Activated CD4-positive, CD25-positive, alpha-beta regulatory T cell (primary cell): ENCODE results near the gene ARHGEF16.

Source experiments
- DNase-seq, 4 experiments: peaks; one replicate each; lab custom pipeline; 2025; lab: John Stamatoyannopoulos, UW

Gene ARHGEF16

DNA sequence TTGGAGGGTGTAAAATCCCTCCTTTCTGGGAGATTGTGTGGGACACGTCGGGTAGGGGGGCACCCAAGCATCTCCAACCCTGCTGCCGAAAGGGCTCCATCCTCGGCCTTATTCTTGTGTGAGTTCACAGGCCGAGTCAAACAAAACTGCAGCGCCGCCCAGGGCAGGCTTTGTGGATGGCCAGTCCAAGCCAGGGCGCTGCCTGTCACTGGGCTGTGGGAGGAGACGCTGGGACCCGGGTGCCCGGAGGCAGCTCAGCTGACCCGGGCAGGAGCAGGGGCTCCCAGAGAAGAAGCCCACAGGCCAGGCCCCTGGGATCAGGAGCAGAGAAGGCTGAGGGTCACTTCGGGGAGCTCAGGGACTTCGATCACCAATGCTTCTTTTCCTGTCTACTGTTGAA is 31.8 kb upstream of the ARHGEF16 start:
- DNase-seq: no peak

DNA sequence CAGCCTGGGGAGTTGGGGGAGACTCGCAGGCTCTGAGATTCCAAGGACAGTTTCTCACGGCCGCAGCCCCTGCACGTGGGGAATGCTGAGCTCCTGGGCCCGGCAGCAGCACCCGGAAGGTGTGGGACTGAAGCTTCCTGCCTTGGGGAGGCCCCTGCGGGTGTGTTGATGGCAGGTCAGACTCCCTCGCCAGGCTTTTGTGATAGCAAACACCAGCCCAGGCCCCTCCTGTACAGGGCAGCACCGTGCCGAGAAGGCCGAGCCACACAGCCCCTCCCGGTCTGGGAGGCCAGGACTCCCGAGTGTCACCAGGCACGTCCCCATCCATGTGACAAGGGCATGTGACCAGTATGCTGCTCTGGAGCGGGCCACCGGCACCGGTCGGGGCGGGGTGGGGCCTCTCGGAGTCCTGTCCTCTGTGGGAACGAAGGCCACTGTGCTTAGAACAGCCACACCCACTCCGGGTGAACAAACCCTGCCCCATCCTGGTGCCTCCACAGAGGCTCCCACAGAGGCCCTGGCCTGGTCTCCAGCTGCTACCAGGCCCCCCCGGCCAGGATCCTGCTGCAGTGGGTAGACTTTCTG is 31.1 kb upstream of the ARHGEF16 start:
- DNase-seq: no peak

DNA sequence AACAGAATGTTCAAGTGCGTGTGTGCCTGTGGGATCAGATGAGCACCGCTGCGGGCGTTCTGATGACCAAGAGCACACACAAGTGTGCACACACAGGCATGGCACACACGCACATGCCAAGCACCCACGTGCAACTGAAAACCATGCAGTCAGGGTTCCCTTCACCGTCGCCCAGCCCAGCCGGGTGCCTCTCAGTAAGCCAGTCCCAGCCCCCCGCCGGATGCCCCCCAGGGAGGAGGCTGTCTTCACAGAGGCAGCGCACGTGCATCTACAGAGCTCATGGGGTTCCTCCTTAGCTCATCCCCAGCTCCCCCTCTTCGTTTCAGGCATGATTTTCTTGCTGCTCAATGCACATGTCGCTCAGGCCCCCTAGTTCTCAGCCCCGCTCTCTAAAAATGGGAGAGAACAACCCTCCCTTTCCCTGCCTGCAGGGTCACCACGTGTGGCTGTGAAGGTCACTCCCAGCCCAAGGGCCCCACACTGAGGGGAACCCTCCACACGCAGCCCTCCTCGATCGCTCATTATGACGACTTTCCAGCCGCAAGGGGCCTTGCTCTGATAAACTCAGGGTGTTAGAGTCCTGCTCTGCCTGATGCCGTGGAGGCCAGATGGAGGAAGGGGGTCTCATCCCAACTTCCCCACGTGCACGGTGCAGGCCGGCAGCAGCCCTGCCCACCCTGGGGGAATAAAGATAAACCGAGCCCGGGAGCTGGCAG is 30.4 kb upstream of the ARHGEF16 start:
- DNase-seq: no peak

DNA sequence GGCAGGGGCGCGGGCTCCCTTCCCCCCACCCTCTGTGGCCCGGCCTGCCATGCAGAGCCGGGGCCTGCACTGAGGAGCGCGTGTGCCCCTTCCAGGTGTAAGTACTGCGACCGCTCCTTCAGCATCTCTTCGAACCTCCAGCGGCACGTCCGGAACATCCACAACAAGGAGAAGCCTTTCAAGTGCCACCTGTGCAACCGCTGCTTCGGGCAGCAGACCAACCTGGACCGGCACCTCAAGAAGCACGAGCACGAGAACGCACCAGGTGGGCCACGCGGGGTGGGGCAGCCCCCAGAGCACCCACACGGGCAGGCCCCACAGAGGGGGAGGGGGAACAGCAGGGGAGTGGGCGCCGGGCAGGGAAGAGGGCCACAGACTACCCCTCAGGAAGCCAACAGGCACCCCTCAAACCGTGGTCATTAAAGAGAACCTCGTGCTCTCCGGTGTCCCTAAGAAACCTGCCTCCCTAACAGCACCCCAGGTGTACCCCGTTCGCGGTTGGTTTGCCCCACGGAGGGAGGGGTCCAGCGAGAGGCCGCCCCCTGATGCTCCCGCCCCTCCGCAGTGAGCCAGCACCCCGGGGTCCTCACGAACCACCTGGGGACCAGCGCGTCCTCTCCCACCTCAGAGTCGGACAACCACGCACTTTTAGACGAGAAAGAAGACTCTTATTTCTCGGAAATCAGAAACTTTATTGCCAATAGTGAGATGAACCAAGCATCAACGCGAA is 28.8 kb upstream of the ARHGEF16 start:
- no peak for DNase-seq

DNA sequence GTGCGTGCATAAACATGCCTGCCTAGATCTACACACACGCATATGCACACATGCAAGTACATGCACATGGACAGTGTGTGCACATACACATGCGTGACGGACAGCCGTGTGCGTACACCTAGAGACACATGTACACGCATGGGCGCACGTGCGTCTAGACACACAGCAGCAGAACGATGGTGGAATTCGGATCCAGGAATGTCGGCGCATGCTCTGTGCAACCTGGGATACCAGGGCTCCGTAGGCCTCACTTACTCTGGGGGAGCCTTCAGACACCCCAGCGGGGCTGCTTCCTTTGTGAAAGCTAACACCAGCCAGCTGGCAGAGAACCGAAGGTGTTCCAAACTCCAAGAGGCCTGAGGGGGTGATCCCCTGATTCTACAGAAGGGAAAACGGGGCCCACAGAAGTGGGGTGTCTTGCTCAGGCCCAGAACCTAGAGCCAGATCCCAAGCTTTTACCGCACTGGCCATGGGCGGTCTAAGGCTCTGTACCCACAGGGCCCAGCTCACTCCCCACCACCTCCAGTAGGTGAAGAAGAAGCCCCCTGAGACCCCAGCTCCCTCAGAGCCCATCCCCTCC is 27.4 kb upstream of the ARHGEF16 start:
- DNase-seq: no peak

DNA sequence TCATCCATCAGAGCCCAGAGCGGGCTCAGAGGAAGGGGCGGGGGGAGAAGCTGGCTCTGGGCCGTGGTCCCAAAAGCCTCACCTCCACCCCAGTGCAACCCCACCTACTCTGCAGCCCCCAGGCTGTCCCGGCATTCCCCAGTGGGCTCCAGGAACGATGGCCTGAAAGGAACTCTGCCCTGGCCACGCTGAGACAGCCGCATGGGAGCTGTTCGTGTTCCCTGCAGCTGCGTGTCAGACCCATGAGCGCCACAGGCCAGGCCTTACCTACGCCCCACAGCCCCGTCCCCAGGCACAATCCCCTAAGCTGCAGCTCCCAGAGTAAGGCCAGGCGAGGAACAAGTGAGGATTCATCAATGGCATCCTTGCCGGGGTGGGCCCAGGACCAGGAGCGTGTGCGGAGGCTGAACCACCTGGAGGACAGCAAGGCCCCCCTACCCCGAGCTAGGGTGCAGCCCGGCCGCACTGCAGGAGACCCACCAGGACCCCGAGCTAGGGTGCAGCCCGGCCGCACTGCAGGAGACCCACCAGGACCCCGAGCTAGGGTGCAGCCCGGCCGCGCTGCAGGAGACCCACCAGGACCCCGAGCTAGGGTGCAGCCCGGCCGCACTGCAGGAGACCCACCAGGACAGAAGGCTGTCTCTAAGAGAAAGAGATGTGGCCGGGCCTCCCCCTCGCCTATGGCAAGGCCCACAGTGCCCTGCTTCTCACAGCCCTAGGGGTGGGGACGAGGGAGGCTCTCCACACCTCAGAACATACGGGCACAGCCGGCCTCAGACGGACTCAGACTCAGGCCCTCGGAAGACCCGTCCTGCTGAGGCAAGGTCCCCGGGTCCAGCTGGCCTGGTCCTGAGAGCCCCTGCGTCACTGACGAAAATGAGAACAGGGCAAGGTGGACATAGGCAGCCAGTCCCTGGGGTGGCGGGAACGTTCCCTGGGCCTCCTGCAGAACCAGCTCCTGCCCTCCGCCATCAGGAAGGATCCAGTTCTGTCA is 26.5 kb upstream of the ARHGEF16 start:
- DNase-seq: no peak

DNA sequence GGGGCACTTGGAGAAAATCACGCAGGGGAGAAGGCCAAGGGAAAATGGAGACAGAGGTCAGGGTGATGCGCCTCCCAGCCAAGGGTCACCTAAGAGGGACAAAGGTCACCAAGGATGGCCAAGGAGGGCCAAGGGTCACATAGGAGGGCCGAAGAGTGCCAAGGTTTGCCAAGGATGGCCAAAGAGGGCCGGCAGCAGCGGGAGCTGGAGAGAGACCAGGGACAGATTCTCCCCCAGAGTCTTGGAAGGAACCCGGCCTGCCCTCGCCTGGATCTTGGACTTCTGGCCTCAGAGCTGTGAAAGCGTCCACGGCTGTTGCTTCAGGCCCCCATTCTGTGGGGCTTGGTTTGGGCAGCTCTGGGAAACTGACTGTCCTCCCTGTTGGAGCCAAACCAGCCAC is 25.6 kb upstream of the ARHGEF16 start:
- no peak for DNase-seq

DNA sequence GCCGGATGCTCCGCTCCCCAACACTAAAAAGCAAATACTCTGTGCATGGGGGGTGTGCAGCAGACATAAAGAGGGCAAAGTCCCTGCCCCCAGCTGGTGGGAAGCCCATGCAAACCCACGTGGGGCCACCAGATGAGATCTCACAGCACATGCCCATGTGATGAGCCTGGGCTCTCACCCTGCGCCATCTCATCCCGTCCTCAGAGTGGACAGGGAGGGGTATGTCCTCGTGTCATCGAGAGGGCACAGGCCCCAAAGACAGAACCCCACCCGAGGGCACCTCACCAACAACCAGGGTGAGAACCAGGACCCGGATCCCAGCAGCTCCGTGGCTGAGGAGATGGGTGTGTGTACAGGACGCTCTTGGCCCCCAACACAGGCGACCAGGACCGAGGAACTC is 25.1 kb upstream of the ARHGEF16 start:
- DNase-seq: no peak

DNA sequence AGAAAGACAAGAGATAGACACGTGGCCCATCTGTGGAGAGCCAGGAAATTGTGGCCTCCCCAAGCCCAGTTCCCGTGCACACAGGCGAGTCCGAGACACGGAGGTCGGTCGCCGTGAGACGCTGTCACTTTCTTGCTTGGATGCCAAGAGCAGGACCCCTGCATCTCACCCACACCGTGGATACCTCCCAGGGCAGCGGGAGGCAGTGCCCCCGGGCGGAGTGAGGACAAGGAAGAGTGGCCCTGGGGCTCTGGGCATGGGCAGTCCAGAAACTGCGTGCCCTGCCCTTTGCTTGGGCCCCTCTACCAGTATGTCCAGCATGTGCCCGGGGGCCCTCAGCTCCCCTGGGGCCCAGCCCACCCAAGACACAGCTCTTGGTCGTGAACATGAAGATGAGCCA is 24.7 kb upstream of the ARHGEF16 start:
- no peak for DNase-seq

DNA sequence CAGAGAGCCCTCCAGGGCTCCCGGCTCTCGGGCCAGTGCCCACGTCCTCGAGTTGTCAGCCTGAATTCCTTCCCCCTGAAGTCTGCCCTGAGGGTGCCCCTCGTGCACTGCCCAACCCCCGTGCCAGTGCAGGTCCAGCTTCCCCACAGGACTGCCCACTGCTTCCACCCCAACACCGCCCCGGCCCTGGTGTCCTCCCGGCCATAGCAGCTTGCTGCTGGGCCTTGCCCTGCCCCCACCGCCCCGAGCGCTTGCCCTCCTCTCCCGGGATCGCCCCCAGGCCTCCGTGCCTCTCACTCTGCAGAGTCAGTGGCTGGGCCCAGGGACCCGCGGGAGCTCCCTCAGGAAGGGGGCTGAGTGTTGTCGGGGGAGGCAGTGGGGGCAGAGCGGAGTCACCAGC is 24.1 kb upstream of the ARHGEF16 start:
- DNase-seq: no peak

DNA sequence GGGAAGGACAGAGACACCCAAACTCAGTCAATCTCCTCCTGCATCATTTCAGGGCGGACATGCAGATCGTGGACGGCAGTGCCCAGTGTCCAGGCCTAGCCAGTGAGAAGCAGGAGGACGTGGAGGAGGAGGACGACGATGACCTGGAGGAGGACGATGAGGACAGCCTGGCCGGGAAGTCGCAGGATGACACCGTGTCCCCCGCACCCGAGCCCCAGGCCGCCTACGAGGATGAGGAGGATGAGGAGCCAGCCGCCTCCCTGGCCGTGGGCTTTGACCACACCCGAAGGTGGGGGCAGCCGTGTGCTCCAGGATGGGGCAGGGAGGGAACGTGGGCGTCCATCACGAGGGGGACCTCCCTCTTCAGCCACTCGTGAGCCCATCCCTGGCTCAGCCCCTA is 23.6 kb upstream of the ARHGEF16 start:
- DNase-seq: no peak

DNA sequence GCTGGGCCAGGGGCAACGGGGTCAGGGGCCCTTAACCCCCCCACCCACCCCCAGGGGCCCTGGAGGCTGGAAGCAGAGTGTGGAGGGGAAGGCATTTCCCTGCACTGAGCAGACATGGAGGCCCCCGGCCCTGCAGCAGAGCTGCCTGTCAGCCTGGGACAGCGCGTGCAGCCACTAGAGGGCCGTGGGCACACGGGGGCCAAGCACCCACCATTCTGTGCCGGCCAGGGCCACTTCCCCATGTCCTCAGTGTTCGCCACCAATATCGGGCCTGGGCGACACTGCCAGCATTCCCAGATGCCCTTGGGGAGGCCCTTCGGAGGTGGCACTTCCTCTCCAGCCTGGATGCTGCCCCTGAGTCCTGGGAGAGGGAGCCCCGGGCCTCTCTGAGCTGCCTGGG is 23.2 kb upstream of the ARHGEF16 start:
- DNase-seq: no peak

DNA sequence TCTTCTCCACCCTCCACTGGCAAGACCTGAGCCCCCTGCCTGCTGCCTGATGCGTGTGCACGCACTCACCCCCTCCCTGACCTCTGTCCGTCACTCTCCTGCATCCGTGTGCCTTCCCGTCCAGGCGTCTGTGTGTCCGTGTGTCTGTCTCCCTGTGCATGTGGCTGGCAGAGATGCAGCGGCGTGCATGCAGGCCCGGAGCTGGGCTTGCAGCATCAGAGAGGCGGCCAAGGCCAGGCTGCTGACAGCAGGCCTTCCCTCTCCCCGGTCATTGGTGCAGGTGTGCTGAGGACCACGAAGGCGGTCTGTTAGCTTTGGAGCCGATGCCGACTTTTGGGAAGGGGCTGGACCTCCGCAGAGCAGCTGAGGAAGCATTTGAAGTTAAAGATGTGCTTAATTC is 22.8 kb upstream of the ARHGEF16 start:
- no peak for DNase-seq

DNA sequence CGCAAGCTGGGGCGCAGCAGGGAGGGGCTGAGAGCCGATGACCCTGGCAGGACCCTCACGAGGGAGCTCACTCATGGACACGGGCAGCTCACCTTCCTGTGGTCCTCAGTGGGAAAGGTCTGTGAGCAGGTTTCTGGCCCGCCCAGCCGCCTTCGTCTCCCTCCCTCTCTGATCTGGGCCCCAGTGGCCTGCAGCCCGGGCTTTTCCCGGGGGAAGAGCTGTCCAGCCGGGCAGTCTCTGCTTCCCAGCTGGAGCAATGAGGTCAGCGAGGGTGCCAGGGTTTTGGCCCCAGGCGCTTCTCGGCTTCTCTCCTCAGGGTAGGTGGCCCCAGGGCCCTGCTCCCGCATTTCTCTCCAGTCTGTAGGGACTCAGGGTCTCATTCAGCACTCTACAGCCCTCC is 22.2 kb upstream of the ARHGEF16 start:
- DNase-seq: no peak

DNA sequence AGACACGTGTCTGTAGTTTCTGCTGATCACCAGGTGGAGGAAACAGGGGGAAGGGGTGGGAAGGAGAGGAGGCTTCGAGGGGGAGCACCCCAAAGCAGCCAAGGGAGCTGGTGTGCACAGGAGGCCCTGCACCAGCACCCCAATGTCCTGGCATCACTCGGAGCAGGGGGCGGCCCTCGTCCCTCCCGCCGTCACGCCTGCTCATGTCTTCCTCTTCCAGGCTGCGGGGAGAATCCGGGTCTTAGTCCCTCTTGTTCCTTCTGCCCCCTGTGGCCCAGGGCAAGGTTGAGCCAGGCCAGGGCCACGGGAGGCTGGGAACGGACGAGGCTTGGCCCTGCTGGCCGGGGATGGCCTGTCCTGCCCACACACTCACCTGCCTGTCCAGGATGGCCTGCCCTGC is 21.4 kb upstream of the ARHGEF16 start:
- no peak for DNase-seq

DNA sequence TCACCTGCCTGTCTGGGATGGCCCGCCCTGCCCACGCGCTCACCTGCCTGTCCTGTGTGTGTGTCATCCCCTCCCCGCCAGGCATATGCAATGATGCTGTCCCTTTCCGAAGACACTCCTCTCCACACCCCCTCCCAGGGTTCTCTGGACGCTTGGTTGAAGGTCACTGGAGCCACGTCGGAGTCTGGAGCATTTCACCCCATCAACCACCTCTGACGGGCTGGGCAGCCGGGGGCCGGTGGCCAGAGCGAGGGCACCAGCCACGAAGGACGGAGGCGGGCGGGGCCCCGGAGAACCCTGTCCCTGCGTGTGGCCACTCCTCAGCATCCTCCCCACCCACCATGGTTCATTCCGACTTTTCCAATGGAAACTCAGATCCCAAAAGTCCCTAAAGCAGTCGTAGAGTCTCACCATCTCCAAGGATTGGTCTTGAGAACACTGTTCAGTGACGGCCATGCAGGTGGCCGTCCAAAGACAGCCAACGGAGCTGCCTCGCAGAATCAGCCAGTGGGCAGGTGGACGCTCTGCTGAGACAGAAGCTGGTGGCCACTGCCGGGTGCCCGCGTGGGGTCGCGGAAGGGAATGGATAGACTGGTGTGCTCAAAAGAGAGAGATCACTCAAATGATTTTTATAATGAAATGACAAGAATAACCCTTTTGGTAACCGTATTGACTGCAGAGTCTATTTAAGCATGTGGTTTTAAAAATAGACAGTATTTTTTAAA is 20.7 kb upstream of the ARHGEF16 start:
- no peak for DNase-seq

DNA sequence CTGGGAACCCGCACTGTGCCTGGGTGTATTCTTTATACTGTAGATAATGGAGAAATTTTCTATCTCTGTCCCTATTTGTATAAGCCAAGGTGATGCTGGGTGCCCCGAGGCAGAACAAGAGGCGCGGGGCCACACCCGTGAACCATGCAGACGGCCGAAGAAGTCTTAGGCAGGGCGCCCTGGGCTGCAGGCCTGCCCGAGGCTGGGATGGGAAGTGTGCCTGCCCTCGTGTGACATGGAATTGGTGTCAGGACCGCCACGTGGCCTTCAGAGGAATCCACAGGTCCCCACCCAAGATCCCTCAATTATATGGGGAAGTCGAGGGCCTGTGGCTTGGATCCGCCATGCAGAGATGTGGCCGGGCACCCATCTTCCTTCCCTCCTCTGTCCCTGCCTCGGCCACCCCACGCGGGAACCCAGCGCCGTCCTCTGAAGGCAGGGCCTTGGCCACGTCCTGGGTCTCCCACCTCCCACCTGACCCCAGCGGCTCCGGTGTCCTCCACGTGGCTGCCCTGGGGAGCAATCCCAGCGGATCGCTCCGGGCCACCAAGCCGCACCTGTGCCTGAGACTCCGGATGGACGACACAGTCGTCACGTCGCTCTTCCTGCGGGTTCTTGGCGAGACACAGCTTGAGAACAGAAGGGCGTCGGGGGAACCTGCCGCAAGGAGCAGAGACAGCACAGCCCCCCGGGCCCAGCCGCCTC is 19.9 kb upstream of the ARHGEF16 start:
- no peak for DNase-seq

DNA sequence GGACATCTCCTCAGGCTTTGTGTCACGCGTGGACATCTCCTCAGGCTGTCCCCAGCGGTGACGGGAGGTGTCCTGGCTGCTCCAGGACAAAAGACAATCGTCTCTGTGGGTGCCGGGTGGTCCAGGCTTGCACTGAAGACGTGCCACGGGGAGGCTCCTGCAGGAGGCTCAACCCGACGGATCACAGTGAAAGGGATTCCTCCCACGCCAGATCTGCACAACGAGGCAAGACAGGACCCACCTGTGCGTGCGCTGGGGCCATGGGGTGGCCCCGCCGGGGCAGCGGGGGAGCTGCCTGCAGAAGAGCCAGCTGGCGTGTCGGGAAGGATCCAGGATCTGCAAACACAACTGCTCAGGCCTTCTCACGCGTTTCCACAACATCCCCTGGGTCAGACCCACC is 18.8 kb upstream of the ARHGEF16 start:
- DNase-seq: no peak

DNA sequence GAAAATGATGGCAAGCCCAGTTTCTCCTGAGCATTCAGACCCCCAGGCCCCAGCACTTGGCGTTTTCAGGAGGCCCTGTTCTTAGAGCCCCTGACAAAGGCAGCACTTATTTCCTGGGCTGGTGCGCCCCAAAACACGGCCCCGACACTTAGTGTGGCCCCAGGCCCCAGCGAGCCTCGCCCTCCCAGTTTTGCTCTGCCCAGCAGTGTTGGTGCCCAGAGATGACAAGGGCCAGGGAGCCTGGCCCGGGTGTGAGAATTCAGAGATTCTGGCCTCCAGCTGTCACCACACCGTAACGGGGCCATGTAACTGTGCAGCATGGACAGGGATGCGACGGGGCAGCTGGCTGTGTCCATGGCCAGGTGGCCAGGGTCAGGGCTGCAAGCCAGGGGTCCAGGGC is 18.0 kb upstream of the ARHGEF16 start:
- no peak for DNase-seq

DNA sequence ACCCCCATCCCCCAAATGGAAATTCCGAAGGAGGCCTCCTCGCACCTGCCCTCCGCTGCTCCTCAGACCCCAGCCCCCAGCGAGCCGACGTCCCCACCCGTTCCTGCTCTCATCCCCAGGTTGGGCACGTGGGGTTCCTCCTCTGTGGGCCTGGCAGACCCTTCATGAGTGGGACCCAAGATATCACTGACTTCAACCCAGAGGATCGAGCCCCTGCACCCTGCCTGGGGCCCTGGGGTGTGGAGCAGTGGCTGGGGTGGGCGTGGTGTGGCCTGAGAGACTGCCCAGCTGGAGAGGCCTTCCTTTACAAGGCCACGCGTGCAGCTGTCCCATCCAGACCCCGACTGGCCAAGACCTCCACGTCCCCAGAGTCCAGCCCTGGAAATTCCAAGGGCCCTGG is 17.6 kb upstream of the ARHGEF16 start:
- DNase-seq: no peak
